Measurements from ENCODE around the gene GP1BA. TPM values are rescaled to one million over a fixed set of nuclear protein-coding genes. Genes with fewer than 3 reads are reported as not detected.

GP1BA gene
- total RNA-seq, 1 donor from 2014 or later: not detected

- no peak for DNase-seq (ENCODE audit: extremely low spot score, unreplicated experiment)
- TF ChIP-seq, protein P1, sequence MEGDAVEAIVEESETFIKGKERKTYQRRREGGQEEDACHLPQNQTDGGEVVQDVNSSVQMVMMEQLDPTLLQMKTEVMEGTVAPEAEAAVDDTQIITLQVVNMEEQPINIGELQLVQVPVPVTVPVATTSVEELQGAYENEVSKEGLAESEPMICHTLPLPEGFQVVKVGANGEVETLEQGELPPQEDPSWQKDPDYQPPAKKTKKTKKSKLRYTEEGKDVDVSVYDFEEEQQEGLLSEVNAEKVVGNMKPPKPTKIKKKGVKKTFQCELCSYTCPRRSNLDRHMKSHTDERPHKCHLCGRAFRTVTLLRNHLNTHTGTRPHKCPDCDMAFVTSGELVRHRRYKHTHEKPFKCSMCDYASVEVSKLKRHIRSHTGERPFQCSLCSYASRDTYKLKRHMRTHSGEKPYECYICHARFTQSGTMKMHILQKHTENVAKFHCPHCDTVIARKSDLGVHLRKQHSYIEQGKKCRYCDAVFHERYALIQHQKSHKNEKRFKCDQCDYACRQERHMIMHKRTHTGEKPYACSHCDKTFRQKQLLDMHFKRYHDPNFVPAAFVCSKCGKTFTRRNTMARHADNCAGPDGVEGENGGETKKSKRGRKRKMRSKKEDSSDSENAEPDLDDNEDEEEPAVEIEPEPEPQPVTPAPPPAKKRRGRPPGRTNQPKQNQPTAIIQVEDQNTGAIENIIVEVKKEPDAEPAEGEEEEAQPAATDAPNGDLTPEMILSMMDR (IDR thresholded peaks at IDR 0.05): no peak
- peaks cover 17% of the 10 kb centered on the region for H3K36me3 Mint-ChIP-seq (ENCODE audit: unreplicated experiment)
- H3K27ac Mint-ChIP-seq (ENCODE audit: unreplicated experiment): peak overlapping the region; percentile 73
- H3K4me3 Mint-ChIP-seq (ENCODE audit: unreplicated experiment): peak overlapping the region; percentile 92
- H3K4me1 Mint-ChIP-seq (ENCODE audit: unreplicated experiment): peaks cover 48% of the 10 kb centered on the region
- H3K27me3 Mint-ChIP-seq (ENCODE audit: unreplicated experiment): no peaks in the 10 kb centered on the region
- H3K9me3 Mint-ChIP-seq (ENCODE audit: unreplicated experiment): no peaks in the 10 kb centered on the region
These were observed 14.9 kb downstream of the GP1BA start for GRCh38 chr17:4947010-4947410.

DNA sequence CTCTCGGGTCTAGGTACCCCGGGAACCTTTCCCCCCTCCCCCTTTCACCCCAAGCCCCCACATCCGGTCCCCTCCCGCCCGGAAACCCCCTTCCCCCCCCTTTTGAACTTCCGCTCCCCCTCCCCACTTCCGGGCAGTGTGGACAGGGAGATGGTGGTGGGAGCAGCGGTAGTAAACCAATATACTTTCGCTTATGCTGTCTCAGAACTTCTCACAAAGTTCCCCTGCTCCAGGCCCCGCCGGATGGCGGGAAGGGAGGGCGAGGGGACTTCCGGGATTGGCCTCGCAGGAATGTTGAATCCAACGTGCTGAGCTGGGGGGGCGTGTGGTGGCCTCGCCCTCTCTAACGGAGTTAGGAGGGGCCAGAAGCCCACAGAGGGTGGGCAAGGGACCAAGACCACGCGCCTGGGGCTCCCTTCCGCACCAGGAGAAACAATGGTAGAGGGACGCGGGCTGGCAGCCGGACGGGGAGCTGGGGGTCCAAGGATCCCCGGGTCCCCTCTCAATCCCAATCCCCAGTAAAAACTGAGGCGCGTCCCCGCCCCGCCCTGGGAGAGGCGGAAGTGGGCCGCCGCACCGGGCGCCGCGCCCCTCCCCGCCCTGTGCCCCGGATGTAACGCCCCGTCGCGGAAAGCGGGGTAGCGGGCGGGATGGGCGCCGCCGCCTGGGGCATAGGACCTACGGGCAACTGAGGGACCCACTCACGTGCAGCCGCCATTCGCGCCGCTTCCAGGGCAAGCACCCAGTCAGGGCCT, 15.5 kb downstream of the GP1BA start:
- no peak for DNase-seq (ENCODE audit: extremely low spot score, unreplicated experiment)
- Mint-ChIP-seq H3K4me1 (ENCODE audit: unreplicated experiment) (peaks cover 47% of the 10 kb centered on the region), H3K36me3 (ENCODE audit: unreplicated experiment) (peaks cover 17% of the 10 kb centered on the region), H3K4me3 (ENCODE audit: unreplicated experiment) (peak overlapping the region; percentile 92), H3K9me3 (ENCODE audit: unreplicated experiment) (no peaks in the 10 kb centered on the region), H3K27me3 (ENCODE audit: unreplicated experiment) (no peaks in the 10 kb centered on the region), H3K27ac (ENCODE audit: unreplicated experiment) (peak overlapping the region; percentile 93)
- TF ChIP-seq, protein P1 (IDR thresholded peaks at IDR 0.05): no peak

GRCh38 chr17:4948166-4948930, 16.3 kb downstream of the GP1BA start, which contains the start of gene PFN1:
PFN1 (minus strand) TSS chr17:4948530; CDS start chr17:4948394, 136 bp downstream.
- H3K27ac Mint-ChIP-seq (ENCODE audit: unreplicated experiment): peak within 1 kb of the TSS; percentile 96
- peaks cover 12% of the 10 kb centered on the region for H3K36me3 Mint-ChIP-seq (ENCODE audit: unreplicated experiment)
- H3K4me3 Mint-ChIP-seq (ENCODE audit: unreplicated experiment): peak within 1 kb of the TSS; percentile 92
- no peaks in the 10 kb centered on the region for H3K9me3 Mint-ChIP-seq (ENCODE audit: unreplicated experiment)
- TF ChIP-seq, protein P1 (IDR thresholded peaks at IDR 0.05): no peak
- DNase-seq (ENCODE audit: extremely low spot score, unreplicated experiment): peak; percentile 93
- H3K4me1 Mint-ChIP-seq (ENCODE audit: unreplicated experiment): peaks cover 49% of the 10 kb centered on the region
- no peaks in the 10 kb centered on the region for H3K27me3 Mint-ChIP-seq (ENCODE audit: unreplicated experiment)

GRCh38 chr17:4948931-4949320, 16.8 kb downstream of the GP1BA start:
- DNase-seq (ENCODE audit: extremely low spot score, unreplicated experiment): peak; percentile 95
- H3K9me3 Mint-ChIP-seq (ENCODE audit: unreplicated experiment): no peaks in the 10 kb centered on the region
- peaks cover 12% of the 10 kb centered on the region for H3K36me3 Mint-ChIP-seq (ENCODE audit: unreplicated experiment)
- H3K4me1 Mint-ChIP-seq (ENCODE audit: unreplicated experiment): peaks cover 55% of the 10 kb centered on the region
- H3K4me3 Mint-ChIP-seq (ENCODE audit: unreplicated experiment): peak overlapping the region; percentile 92
- H3K27me3 Mint-ChIP-seq (ENCODE audit: unreplicated experiment): no peaks in the 10 kb centered on the region
- peak overlapping the region; percentile 96 for H3K27ac Mint-ChIP-seq (ENCODE audit: unreplicated experiment)
- TF ChIP-seq, protein P1 (IDR thresholded peaks at IDR 0.05): no peak
